ENCODE results near the gene PCYT1B.

DNA sequence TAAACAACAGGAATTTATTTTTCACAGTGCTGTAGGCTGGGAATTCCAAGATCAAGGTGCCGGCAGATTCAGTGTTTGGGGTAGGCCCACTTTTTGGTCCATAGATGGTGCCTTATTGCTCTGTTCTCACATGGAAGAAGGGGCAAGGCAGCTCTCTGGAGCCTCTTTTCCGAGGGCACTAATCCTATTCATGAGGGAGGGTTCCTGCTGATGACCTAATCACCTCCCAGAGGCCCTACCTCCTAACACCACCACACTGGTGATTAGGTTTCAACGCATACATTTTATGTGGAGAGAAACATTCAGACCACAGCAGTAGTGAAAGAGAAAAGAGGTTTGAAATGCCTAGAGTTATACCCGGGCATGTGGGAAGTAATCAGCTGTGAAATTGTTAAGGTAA lies 45.2 kb upstream of the PCYT1B start:
- TF ChIP-seq, protein P1, sequence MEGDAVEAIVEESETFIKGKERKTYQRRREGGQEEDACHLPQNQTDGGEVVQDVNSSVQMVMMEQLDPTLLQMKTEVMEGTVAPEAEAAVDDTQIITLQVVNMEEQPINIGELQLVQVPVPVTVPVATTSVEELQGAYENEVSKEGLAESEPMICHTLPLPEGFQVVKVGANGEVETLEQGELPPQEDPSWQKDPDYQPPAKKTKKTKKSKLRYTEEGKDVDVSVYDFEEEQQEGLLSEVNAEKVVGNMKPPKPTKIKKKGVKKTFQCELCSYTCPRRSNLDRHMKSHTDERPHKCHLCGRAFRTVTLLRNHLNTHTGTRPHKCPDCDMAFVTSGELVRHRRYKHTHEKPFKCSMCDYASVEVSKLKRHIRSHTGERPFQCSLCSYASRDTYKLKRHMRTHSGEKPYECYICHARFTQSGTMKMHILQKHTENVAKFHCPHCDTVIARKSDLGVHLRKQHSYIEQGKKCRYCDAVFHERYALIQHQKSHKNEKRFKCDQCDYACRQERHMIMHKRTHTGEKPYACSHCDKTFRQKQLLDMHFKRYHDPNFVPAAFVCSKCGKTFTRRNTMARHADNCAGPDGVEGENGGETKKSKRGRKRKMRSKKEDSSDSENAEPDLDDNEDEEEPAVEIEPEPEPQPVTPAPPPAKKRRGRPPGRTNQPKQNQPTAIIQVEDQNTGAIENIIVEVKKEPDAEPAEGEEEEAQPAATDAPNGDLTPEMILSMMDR (IDR thresholded peaks at IDR 0.05), result no peak
- no peak for TF ChIP-seq POLR2A (IDR thresholded peaks at IDR 0.05)
